HTR-8/SVneo (cell line): Measurements from ENCODE around the gene ABCF2.
A peak's percentile ranks its signal among the peaks of the same experiment; 100 is the strongest.

Source experiments
- DNase-seq: peaks from one replicate; pipeline ENCODE4 v3.0.0; 2011; ENCODE audit warnings: low spot score, mixed read lengths; ENCODE audit not compliant: insufficient read length
- FAIRE-seq: peaks from 2 replicates; lab custom pipeline; 2011; peaks lifted over from hg19 to GRCh38; lab: Jason Lieb, UNC

The ABCF2 gene

DNA sequence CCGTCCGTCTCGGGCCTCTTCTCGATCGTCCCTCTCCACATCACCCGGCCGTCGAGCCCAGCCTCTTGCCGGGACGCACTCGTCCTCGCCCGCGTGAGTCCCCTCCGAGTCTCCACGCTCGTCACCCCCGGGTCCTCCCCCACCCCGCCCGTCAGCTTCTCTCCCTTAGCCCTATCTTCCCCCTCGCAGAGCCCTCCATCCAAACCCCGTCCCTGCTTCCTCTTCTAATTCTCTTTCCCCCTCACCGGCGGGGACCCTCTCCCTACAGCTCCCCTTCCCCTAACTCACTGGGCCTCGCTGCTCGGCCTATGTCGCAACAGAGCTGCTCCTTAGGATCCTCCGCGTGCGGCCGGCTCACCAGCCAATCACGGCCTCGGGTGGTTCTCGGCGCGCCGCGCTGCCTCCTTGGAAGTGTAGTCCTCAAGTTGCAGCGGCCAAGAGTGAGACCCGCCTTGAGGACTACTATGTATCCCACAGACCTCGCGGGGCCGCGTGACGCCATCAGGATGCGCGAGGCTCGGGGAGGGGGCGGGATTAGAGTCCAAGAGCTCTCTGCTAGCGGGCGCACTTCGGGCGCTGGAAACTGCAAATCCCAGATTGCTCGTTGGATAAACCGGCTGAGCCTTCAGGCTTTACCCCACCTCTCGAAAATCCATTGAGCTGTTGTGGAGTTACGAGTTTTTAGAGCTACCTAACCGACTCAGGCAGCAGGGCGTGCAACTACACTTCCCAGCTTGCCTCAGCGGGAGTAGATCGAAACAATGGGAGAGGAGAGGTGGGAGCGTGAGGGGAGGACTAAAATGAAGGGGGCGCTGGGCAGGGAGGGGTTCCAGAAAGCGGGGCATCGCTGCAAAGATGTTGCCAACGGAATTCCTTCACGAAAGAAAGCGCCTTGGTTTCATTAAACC lies at the start of gene ABCF2:
ABCF2 (minus strand) TSS at position 331 of the 908 bp plus-strand sequence. CDS start 747 bp downstream, outside the sequence.
- FAIRE-seq (peak; percentile 42), DNase-seq (peak; percentile 96)

- no peak for FAIRE-seq
- no peak for DNase-seq
Measured at GRCh38 chr7:151275813-151276577, 49.0 kb upstream of the ABCF2 start.

GRCh38 chr7:151274936-151275812 lies 48.2 kb upstream of the ABCF2 start:
- no peak for FAIRE-seq
- no peak for DNase-seq

DNA sequence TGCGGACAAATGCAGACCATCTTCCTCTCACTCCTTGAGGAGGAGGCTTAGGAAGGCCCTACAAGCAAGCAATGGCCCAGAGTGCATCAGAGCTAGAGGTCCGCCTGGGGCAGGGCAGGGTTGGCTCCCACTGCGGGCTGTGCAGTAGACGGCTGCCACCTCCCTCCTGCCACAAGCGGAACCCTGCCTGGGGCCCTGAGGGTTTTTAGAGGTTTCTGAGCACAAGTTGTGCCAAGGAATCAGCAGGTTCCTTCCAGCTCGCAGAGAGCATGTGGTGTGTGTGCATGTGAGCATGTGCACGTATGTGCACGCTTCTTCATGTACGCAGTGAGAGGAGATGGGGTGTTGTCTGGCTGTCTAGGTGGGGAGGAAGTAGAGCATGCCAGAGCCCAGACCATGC lies 47.4 kb upstream of the ABCF2 start:
- FAIRE-seq: no peak
- no peak for DNase-seq

GRCh38 chr7:151273651-151274390 lies 46.8 kb upstream of the ABCF2 start:
- DNase-seq (no peak), FAIRE-seq (no peak)

DNA sequence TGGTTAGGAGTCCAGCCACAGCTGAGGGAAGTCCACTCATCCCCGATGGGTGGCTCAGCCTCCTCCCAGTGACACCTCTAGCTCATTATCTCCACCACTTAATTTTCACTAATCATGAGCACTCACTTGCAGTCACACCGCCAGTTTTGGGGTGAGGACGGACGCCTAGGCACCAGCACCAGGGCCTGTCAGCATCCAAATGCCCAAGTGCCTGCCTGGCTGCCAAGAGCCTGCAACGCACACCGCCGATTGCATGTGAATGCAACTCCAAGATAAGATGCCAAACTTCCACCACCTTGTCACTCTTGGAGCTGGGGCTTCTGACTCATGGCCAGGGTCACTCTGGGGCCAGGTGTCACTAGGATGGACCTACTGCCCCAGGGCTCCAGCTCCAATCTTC lies 45.9 kb upstream of the ABCF2 start:
- DNase-seq (no peak), FAIRE-seq (no peak)

- FAIRE-seq: no peak
- no peak for DNase-seq
Measured at GRCh38 chr7:151272405-151272804, 45.4 kb upstream of the ABCF2 start.

DNA sequence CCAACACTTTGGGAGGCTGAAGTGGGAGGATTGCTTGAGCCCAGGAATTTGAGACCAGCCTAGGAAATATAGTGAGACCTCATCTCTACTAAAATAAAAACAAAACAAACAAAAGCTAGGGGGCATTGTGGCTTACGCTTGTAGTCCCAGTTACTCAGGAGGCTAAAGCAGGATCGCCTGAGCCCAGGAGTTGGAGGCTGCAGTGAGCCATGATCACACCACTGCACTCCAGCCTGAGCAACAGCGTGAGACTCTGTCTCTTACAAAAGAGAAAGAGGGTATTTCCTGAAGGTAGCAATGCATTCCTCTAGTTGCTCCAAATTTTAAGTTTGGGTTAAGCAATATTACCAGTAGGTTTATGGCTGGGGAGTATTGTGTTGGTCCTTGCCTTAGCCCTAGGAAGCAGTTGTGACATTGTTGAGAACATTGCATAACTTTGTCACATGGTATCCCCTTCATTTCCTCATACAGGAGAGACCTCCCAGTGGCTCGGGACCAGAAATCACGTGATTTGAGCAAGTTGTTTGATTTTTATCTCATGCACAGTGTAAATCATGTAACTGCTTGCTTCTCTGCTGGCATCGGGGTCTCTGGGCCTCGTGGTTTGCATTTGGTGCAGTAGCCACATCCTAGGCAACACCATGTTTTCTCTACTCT lies 44.8 kb upstream of the ABCF2 start:
- FAIRE-seq (no peak), DNase-seq (no peak)

GRCh38 chr7:151269511-151269910 lies 42.5 kb upstream of the ABCF2 start:
- FAIRE-seq (no peak), DNase-seq (no peak)

GRCh38 chr7:151265351-151265931 lies 38.4 kb upstream of the ABCF2 start:
- DNase-seq: no peak
- FAIRE-seq: no peak

GRCh38 chr7:151264615-151265014 lies 37.6 kb upstream of the ABCF2 start:
- no peak for FAIRE-seq
- DNase-seq: no peak

DNA sequence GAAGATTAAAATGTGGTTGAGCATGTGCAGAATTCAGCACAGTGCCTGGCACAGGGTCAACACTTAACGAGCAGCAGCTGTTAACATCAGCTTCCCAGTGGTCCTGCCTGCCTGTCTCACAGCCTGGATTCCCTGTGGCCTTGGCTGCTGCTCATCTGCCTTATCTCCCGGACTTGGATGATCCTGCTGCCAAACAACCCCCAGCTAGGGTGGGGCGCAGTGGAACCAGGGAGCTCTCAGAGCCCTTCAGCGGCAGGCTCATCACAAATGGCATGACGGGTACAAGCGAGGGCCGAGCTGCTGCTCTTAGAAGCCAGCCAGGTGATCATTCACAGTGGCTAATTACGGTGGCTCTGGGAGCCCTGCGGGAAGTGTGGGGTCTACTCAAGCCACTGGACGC lies 34.5 kb upstream of the ABCF2 start:
- DNase-seq (no peak), FAIRE-seq (no peak)

- FAIRE-seq (no peak), DNase-seq (no peak)
Measured at GRCh38 chr7:151260883-151261282, 33.9 kb upstream of the ABCF2 start.

DNA sequence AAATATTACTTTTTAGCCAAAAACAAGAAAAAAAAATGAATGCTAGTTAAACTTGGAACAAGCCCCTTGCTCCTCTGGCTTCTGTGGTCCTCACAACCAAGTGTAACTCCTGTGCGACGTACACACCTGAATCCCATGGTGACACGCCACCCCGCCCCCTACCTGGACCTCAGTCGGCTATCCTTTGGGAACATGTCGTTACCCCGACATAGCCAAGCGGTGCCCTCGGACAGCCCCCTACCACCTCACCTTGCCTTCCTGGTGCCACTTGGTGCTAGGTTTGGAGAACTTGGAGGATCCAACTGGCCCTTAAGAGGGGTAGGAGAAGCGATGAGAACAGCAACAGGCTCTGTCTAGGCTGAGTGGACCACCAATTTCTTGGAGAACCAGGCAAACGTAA lies 33.5 kb upstream of the ABCF2 start:
- no peak for DNase-seq
- FAIRE-seq: no peak

DNA sequence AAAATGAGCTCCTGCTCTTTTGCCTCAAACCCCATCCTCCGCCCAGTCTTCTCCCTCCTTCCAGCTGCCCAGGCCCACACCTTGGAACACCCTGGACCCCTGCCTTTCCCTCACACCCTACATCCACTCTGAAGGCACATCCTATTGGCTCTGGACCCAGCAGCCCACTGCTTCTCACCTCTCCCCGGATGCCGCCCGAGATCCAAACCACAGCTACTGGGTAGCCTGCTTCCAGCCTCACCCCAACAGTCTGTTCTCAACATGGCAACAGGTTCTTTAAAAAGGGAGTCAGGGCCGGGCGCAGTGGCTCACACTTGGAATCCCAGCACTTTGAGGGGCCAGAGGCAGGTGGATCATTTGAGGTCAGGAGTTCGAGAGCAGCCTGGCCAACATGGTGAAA lies 31.0 kb upstream of the ABCF2 start:
- no peak for DNase-seq
- FAIRE-seq: no peak

GRCh38 chr7:151256410-151257045 lies 29.5 kb upstream of the ABCF2 start:
- FAIRE-seq (no peak), DNase-seq (no peak)

GRCh38 chr7:151255390-151255789 lies 28.4 kb upstream of the ABCF2 start:
- FAIRE-seq: no peak

GRCh38 chr7:151254851-151255250 lies 27.8 kb upstream of the ABCF2 start:
- DNase-seq (no peak), FAIRE-seq (no peak)

More at GRCh38 chr7:151255390-151255789, 28.4 kb upstream of the ABCF2 start:
- DNase-seq: no peak
